Pancreas (tissue), 10 donors: Measurements from ENCODE around the gene MAGIX. TPM values are rescaled to one million over a fixed set of nuclear protein-coding genes. Genes with fewer than 3 reads are reported as not detected.

ENCODE experiments used
- ATAC-seq, 4 donors: fragments of 200-7000 bp; cut with Tn5 transposase; one replicate each; pipeline versions ENCODE4 v1.8.0 to v1.9.1; 2020; ENCODE audit warnings: mild to moderate bottlenecking in 4 of 4, moderate library complexity in 4 of 4
- DNase-seq, 6 donors: peaks; one replicate each; pipeline ENCODE4 v3.0.0-alpha.2; 2020
- FAIRE-seq: peaks from 2 replicates; lab custom pipeline; 2012; peaks lifted over from hg19 to GRCh38; lab: Jason Lieb, UNC
- H3K27ac ChIP-seq, 4 donors: fragments of 200-600 bp; sonication (generic); 1 replicate in 3 of 4; 2 replicates in 1 of 4; pipeline versions ENCODE4 v1.5.0 to v1.8.0; 2020
- H3K27me3 ChIP-seq, 4 donors: fragments of 200-600 bp; one replicate each; pipeline ENCODE4 v1.8.0; 2021
- H3K36me3 ChIP-seq, 3 donors: fragments of 200-600 bp; sonication (generic) in 1 of 3; one replicate each; pipeline versions ENCODE4 v1.5.0 to v1.8.0; 2020 to 2021
- H3K4me1 ChIP-seq, 3 donors: fragments of 200-600 bp; one replicate each; pipeline ENCODE4 v1.8.0; 2021
- H3K4me3 ChIP-seq, 4 donors: fragments of 200-600 bp; sonication (generic) in 2 of 4; one replicate each; pipeline versions ENCODE4 v1.5.0 to v1.8.0; 2020 to 2021
- H3K9me3 ChIP-seq, 4 donors: fragments of 200-600 bp; one replicate each; pipeline ENCODE4 v1.8.0; 2021
- CTCF ChIP-seq, 4 donors: fragments of 200-600 bp; sonication (generic) in 3 of 4; IDR thresholded peaks; one replicate each; pipeline versions ENCODE4 v1.5.0 to v1.8.0; 2021; ENCODE audit warnings: antibody characterized with exemption in 4 of 4
- WGBS, 2 donors: extraction: QIAGEN DNeasy Blood & Tissue Kit; methylation state at CpG; one replicate each; pipeline ENCODE4 v1.1.7; 2013; 5-methylcytosine and 5-hydroxymethylcytosine counted together
- intact Hi-C, 3 donors: fragments of 100-400 bp; cut with DNase I; formaldehyde crosslinking; loops; one replicate each; pipeline versions ENCODE4 v1.11.1 to v1.14.2; 2022
- polyA plus RNA-seq, 2 donors: library from polyadenylated mRNA; stranded (reverse); fragments of 200-250 nt; gene quantifications; one replicate each; pipeline ENCODE4 v1.2.3, GENCODE V29; 2013
- total RNA-seq, 6 donors: library from RNA; stranded (reverse); fragmentation: NEBNext Ultra II Directional in 4 of 6; extraction: Animal tissue kit (Norgen Biotek cat#: 25700) in 4 of 6; gene quantifications; one replicate each; pipeline versions ENCODE4 v1.2.1 to v1.2.4, GENCODE V29; 2021 to 2023
- donor health status: healthy with polysubstance abuse.
- donor health status: DM: no; HTN: no; CAD: no; lungs with moderate emphysema.
- donor health status: DM: no; HTN: no; CAD: no.
- donor health status: control.
- donor health status: control.
- donor health status: Bipolar disorder and iron deficiency.
- donor health status: DM: yes; HTN: yes; CAD: no.
- donor health status: DM: no; HTN: no; CAD: no.
- donor health status: DM: no; HTN: no; CAD: no.
- donor health status: DM: yes; HTN: yes; CAD: no.

MAGIX gene
- total and polyA plus RNA-seq, 8 donors, result 6.8 to 25.7 (median 8.6) TPM

GRCh38 chrX:49153467-49153866 lies 9.1 kb upstream of the MAGIX start:
- Histone ChIP-seq H3K36me3 (no peaks in the 10 kb centered on the region), H3K4me1 (peaks cover 0 to 5% (median 0%) of the 10 kb centered on the region in 3 donors), H3K9me3 (no peaks in the 10 kb centered on the region), H3K27ac (no peak overlapping the region), H3K27me3 (no peaks in the 10 kb centered on the region), H3K4me3 (no peak overlapping the region)
- intact Hi-C loops, result no loop called here
- DNase-seq (no peak), FAIRE-seq (peak; percentile 84), ATAC-seq (no peak)
- 77 to 94% methylated on average over 1 of the region's 1 CpG for WGBS, 2 donors
- no peak for TF ChIP-seq CTCF (IDR thresholded peaks at IDR 0.05)

- Histone ChIP-seq H3K4me3 (peak overlapping the region in 3 of 4 donors; percentile 18 to 41 (median 37)), H3K36me3 (no peaks in the 10 kb centered on the region), H3K9me3 (no peaks in the 10 kb centered on the region), H3K4me1 (no peaks in the 10 kb centered on the region), H3K27me3 (no peaks in the 10 kb centered on the region), H3K27ac (peak overlapping the region; percentile 60 to 96 (median 80))
- TF ChIP-seq CTCF (IDR thresholded peaks at IDR 0.05), result no peak
- intact Hi-C loops, result no loop called here
- FAIRE-seq (peak; percentile 39), ATAC-seq (peak; percentile 21 to 59 (median 42)), DNase-seq (peak in 2 of 6 donors; percentile 29 to 61)
- WGBS, 2 donors, result 7 to 41% methylated on average over 18 of the region's 18 CpGs
Measured at GRCh38 chrX:49155243-49155899, 7.2 kb upstream of the MAGIX start.

DNA sequence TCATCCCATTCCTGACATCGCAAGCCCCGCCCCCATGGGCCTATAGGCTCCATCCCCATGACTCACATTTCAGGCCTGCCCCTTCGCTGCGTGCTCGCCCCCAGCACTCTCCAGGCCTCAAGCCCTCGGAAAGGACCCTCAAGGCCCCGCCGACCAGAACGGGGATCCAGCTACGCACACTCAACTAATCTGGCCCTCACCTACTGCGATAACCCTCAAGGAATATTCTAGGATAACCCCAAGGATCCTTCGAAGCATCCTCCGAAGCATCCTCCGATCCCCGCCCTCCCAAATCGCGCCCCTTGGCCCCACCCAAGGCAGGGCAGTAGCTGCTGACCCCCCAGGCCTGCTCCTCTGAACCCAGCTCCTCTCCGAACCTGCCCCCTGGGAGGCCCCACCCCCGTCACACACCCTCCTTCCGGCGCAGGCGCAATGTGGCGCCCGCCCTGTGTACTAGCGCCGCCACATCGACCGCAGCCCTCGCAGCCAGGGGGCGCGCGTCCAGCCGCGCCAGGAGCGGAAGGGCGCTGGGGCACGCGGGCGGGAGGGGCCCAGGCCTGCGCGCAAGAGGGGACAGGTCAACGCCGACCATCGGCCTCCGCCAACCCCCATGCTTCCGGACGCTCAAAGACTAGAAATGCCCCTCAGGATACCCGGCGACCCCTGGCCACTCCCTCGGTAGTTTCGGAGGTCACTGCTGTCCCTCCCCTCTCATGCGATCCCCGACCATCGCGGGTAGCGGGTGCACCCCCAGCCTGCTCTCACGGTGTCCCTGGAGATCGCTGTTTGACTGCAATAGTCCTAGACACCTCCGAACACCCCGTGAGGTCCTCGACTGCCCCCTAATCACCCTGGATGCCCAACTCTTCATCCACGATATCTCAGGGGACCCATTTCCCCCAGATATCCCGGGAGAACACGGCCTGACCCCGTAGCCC lies 6.4 kb upstream of the MAGIX start:
- no peaks in the 10 kb centered on the region for H3K9me3 ChIP-seq
- no peaks in the 10 kb centered on the region for H3K4me1 ChIP-seq
- FAIRE-seq (no peak), DNase-seq (peak; percentile 84 to 94 (median 89)), ATAC-seq (peak; percentile 93 to 96 (median 96))
- 2 to 37% methylated on average over 54 to 65 of the region's 65 CpGs for WGBS, 2 donors
- intact Hi-C loops, result no loop called here
- H3K27me3 ChIP-seq, result no peaks in the 10 kb centered on the region
- TF ChIP-seq CTCF (IDR thresholded peaks at IDR 0.05), result peak; percentile 25 to 61 (median 48)
- no peaks in the 10 kb centered on the region for H3K36me3 ChIP-seq
- H3K4me3 ChIP-seq, result peak overlapping the region in 3 of 4 donors; percentile 18 to 41 (median 37)
- peak overlapping the region; percentile 60 to 96 (median 80) for H3K27ac ChIP-seq

- Histone ChIP-seq H3K4me3 (no peak overlapping the region), H3K27me3 (no peaks in the 10 kb centered on the region), H3K27ac (no peak overlapping the region), H3K9me3 (no peaks in the 10 kb centered on the region), H3K36me3 (no peaks in the 10 kb centered on the region), H3K4me1 (no peaks in the 10 kb centered on the region)
- intact Hi-C loops, result no loop called here
- no peak for ATAC-seq
- DNase-seq, result peak in 1 of 6 donors; percentile 69
- no peak for TF ChIP-seq CTCF (IDR thresholded peaks at IDR 0.05)
- 71 to 74% methylated on average over 24 of the region's 25 CpGs for WGBS, 2 donors
- FAIRE-seq, result no peak
Measured at GRCh38 chrX:49157194-49157593, 5.4 kb upstream of the MAGIX start.
